HS-5 (cell line): ENCODE data around the gene KDF1.
"Not testable (repeated sequence)": the region's sequence is repeated elsewhere in the genome, so short reads cannot be mapped to it uniquely, and the experiment has no call there.

Source experiments
- DNase-seq: peaks from one replicate; pipeline ENCODE4 v3.0.0-alpha.2; 2012; ENCODE audit warnings: low read depth

Gene KDF1

DNA sequence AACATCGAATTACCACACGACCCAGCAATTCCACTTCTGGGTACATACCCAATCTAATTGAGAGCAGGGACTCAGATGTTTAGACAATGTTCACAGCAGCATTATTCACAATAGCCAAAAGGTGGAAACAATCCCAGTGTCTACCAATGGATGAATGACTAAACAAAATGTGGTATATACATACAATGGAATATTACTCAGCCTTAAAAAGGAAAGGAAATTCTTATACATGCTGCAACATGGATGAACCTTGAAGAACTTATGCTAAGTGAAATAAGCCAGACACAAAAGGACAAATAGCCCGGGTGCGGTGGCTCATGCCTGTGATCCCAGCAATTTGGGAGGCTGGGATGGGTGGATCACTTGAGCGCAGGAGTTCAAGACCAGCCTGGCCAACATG lies 6.9 kb downstream of the KDF1 start:
- no peak for DNase-seq

GRCh38 chr1:26951821-26952497 lies 8.3 kb downstream of the KDF1 start:
- DNase-seq, result no peak

- DNase-seq, result no peak
Measured at GRCh38 chr1:26951216-26951615, 9.1 kb downstream of the KDF1 start.

DNA sequence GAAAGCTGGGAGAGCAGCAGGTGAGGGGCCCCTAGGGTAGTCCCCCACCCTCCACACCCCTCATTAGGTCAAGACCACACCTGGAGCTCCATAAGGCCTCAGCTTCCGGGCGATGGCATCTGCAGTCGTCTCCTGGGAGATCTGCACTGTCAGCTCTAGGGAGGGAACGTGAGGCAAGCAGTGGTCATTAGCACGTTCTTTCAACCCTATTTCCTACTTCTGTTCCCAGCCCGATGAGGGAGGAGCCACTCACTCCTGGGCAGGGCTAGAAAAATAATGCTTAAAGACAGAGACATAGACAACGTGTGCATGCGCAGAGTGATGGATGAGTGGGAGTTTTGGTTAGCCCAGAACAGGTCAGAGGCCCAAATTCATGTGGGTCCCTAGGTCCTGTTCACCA lies 9.7 kb downstream of the KDF1 start:
- DNase-seq, result no peak

- DNase-seq, result no peak
Measured at GRCh38 chr1:26949926-26950319, 10.3 kb downstream of the KDF1 start.

DNA sequence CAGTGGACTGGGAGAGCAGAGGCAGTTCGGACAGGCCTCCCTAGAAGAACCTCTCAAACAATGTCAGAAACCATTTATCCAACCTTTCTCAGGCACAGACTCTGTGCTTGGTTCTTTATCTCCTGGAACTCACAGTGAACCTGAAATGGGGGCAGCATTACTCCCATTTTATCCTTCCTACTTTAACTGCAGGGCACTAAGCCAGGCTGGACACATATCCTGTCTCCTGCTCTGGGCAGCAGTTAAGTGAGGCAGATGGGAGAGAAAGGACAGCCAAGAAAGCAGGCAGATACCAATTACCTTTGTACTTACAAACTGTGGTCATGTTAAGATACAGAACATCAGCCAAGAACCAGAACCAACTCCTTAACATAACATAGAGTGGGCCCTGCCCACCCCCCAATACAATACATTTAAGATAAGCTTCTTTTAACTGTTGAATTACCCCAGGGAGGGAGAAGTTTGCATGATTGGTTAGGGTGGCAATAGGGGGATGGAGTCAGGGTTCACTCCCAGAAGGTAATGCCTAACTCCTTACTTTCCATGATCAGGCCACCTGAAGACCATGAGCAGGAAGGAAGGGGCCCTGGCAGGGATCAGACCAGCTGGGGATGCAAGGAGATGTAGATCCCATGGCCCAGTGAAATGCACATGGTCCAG lies 10.9 kb downstream of the KDF1 start:
- DNase-seq, result no peak

DNA sequence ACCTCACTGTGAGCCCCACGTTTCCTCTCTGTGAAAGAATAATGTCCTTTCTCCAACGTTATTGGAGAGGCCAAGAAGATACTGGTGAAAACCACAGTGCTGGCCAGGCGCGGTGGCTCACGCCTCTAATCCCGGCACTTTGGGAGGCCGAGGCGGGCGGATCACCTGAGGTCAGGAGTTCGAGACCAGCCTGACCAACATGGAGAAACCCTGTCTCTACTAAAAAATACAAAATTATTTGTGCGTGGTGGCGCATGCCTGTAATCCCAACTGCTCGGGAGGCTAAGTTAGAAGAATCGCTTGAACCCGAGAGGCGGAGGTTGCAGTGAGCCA lies 11.6 kb downstream of the KDF1 start:
- not testable (repeated sequence) for DNase-seq

DNA sequence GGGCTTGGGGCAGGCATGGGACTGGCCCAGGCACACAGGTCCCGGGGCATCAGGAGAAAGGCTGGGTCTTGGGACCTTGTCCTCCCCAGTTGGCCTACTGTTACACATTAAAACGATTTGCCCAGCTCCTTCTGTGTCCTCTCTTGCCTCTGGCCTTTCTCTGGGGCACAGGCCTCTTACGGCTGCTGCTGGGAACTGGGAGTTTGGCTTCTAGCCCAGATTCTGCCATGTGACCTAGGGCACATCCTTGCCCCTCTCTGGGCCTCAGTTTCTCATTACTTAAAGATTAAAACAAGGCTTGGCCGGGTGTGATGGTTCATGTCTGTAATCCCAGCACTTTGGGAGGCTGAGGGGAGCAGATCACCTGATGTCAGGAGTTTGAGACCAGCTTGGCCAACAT lies 14.0 kb downstream of the KDF1 start:
- DNase-seq, result no peak

- DNase-seq, result no peak
Measured at GRCh38 chr1:26945728-26946127, 14.5 kb downstream of the KDF1 start.

GRCh38 chr1:26945138-26945537 lies 15.1 kb downstream of the KDF1 start:
- DNase-seq, result no peak

DNA sequence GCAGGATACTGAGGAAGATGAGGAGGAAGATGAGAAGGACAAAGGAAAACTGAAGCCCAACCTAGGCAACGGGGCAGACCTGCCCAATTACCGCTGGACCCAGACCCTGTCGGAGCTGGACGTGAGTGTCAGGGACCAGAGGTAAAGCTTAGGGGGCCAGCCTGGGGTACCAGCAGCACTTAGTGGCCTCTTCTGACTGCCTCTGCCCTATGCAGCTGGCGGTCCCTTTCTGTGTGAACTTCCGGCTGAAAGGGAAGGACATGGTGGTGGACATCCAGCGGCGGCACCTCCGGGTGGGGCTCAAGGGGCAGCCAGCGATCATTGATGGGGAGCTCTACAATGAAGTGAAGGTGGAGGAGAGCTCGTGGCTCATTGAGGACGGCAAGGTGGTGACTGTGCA lies 17.6 kb downstream of the KDF1 start:
- DNase-seq, result no peak

- no peak for DNase-seq
Measured at GRCh38 chr1:26941311-26941710, 19.0 kb downstream of the KDF1 start.

- DNase-seq, result no peak
Measured at GRCh38 chr1:26938659-26939025, 21.6 kb downstream of the KDF1 start.

- DNase-seq, result no peak
Measured at GRCh38 chr1:26938004-26938658, 22.1 kb downstream of the KDF1 start.

GRCh38 chr1:26936823-26937222 lies 23.4 kb downstream of the KDF1 start:
- DNase-seq, result no peak

- DNase-seq, result no peak
Measured at GRCh38 chr1:26932531-26932930, 27.7 kb downstream of the KDF1 start.

DNA sequence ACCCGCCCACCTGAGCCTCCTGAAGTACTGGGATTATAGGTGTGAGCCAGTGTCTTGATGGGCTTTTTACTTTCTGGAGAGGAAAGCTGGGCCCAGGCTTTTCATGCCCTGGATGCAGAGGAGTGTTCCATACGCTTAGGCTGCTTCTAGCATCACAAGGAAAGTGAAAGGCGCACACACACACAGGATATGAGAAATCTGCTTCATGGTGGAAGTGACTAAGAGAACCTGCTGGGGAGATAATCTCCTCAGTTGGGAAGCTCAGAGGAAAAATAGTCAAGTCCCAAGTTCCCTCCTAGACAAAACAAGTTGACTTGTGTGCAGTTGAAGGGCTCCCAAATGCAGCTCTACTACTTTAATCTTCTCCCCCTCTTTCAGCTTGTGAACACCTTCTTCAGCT lies 36.6 kb downstream of the KDF1 start:
- DNase-seq, result no peak

DNA sequence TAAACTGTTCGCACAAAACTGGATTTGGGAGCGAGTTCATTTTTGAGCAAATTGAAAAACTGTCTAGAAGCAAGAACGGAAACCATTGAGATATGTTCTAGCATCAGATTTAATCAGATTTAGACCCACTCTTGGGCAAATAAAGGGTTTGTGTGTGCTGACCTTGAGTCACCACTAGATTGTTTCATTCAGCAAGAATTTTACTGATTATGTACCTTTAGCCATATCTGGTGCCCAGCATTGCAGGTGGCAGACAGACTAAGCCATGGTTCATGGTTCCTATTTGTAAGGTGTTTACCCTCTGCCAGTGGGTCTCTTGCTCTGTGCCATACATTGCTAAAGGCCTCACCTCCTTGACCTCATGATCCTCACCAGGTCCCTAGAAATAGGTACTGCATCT lies 37.4 kb downstream of the KDF1 start:
- DNase-seq, result no peak

DNA sequence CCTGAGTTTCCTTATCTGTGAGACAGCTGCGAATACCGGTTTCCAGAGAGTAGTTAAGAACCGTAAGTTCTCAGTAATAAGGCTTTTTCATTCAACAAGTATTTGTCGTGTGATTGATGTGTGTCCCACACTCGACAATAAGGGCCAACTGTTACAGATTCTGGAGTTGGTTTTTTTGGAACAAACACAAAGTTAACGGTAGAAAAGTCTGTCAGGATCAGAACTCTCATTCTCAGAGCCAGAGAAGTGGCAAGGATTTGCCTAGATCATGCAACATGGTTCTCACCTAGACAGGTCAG lies 37.9 kb downstream of the KDF1 start:
- no peak for DNase-seq

- DNase-seq, result peak; percentile 85
Measured at GRCh38 chr1:26921540-26922430, 38.5 kb downstream of the KDF1 start, which contains the start of gene NUDC. Gene NUDC, plus strand, starts transcription at chr1:26921743. Its CDS starts 106 bp downstream, at chr1:26921849.

GRCh38 chr1:26921126-26921539 lies 39.1 kb downstream of the KDF1 start:
- DNase-seq, result no peak

GRCh38 chr1:26915204-26915842 lies 44.9 kb downstream of the KDF1 start:
- no peak for DNase-seq
